Measurements from ENCODE around the gene SOS2.

The SOS2 gene

GRCh38 chr14:50089208-50089607, 142.2 kb downstream of the SOS2 start:
- Histone ChIP-seq H4K8ac (ENCODE audit: low read length) (peak overlapping the region; percentile 39), H3K14ac (ENCODE audit: low read length in 2 of 2) (no peak overlapping the region), H3K4me1 (ENCODE audit: control insufficient read depth, insufficient read depth, low read depth, low read length) (no peaks in the 10 kb centered on the region), H3K4me3 (ENCODE audit: insufficient read depth in 1 of 2, low read depth in 1 of 2, low read length in 2 of 2) (no peak overlapping the region), H3K18ac (ENCODE audit: low read depth in 1 of 2, low read length in 2 of 2) (no peak overlapping the region), H3K23ac (ENCODE audit: low read length in 2 of 2) (no peak overlapping the region), H2AFZ (ENCODE audit: low read depth, low read length) (no peak overlapping the region), H2BK5ac (ENCODE audit: low read depth, low read length, poor library complexity, severe bottlenecking) (no peak overlapping the region), H3K27ac (ENCODE audit: low read length, poor library complexity, severe bottlenecking) (no peak overlapping the region), H2BK15ac (ENCODE audit: low read depth, poor library complexity, severe bottlenecking) (no peak overlapping the region), H2BK120ac (ENCODE audit: low read depth, low read length) (no peak overlapping the region), H2AK5ac (ENCODE audit: low read length, severe bottlenecking) (no peak overlapping the region), H3K79me1 (replicated peaks; ENCODE audit: low read length, poor library complexity, severe bottlenecking) (no peaks in the 10 kb centered on the region), H3K36me3 (ENCODE audit: control insufficient read depth in 1 of 2, insufficient read depth in 2 of 2, low read depth in 1 of 2, low read length in 2 of 2) (peaks cover 6 to 13% of the 10 kb centered on the region in 2 experiments), H4K91ac (ENCODE audit: low read length) (no peak overlapping the region), H2BK12ac (ENCODE audit: low read length in 2 of 2) (no peak overlapping the region), H3K9ac (ENCODE audit: low read length) (no peak overlapping the region), H3K4me2 (ENCODE audit: low read length, poor library complexity, severe bottlenecking) (no peak overlapping the region), H3K27me3 (ENCODE audit: control insufficient read depth in 1 of 2, insufficient read depth in 1 of 2, low read length in 2 of 2) (no peaks in the 10 kb centered on the region), H3K4ac (ENCODE audit: low read depth in 1 of 2, low read length in 2 of 2) (no peak overlapping the region), H3K9me3 (ENCODE audit: control insufficient read depth, low read length) (no peaks in the 10 kb centered on the region)
- 90% methylated on average over 4 of the region's 5 CpGs for WGBS
- DNase-seq: no peak

DNA sequence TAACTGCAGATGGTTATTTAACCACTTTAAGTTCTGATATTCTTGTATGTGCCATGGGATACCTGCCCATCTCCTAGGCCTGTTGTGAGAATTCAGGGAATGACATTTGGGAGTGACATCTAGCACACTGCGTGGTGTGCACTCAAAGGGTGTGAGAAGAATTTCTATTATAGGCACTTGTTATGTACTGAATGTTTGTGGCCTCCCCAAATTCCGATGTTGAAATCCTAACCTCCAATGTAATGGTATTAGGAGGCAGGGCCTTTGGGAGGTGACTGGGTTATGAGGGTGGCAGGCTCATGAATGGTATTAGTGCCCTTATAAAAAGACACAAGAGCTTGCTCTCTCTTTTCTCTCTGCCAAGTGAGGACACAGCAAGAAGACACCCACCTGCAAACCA, 142.6 kb downstream of the SOS2 start:
- H3K9ac ChIP-seq (ENCODE audit: low read length): no peak overlapping the region
- no peak overlapping the region for H2BK5ac ChIP-seq (ENCODE audit: low read depth, low read length, poor library complexity, severe bottlenecking)
- H3K4me3 ChIP-seq (ENCODE audit: insufficient read depth in 1 of 2, low read depth in 1 of 2, low read length in 2 of 2): no peak overlapping the region
- H3K9me3 ChIP-seq (ENCODE audit: control insufficient read depth, low read length): no peaks in the 10 kb centered on the region
- H3K23ac ChIP-seq (ENCODE audit: low read length in 2 of 2): no peak overlapping the region
- H3K4me1 ChIP-seq (ENCODE audit: control insufficient read depth, insufficient read depth, low read depth, low read length): no peaks in the 10 kb centered on the region
- DNase-seq: no peak
- H3K14ac ChIP-seq (ENCODE audit: low read length in 2 of 2): no peak overlapping the region
- H2AK5ac ChIP-seq (ENCODE audit: low read length, severe bottlenecking): no peak overlapping the region
- peaks cover 6 to 13% of the 10 kb centered on the region in 2 experiments for H3K36me3 ChIP-seq (ENCODE audit: control insufficient read depth in 1 of 2, insufficient read depth in 2 of 2, low read depth in 1 of 2, low read length in 2 of 2)
- H4K91ac ChIP-seq (ENCODE audit: low read length): no peak overlapping the region
- no peak overlapping the region for H4K8ac ChIP-seq (ENCODE audit: low read length)
- no peak overlapping the region for H3K18ac ChIP-seq (ENCODE audit: low read depth in 1 of 2, low read length in 2 of 2)
- H3K4ac ChIP-seq (ENCODE audit: low read depth in 1 of 2, low read length in 2 of 2): no peak overlapping the region
- no peak overlapping the region for H3K27ac ChIP-seq (ENCODE audit: low read length, poor library complexity, severe bottlenecking)
- H2BK120ac ChIP-seq (ENCODE audit: low read depth, low read length): no peak overlapping the region
- H3K27me3 ChIP-seq (ENCODE audit: control insufficient read depth in 1 of 2, insufficient read depth in 1 of 2, low read length in 2 of 2): no peaks in the 10 kb centered on the region
- 72% methylated on average over 2 of the region's 2 CpGs for WGBS
- H2BK12ac ChIP-seq (ENCODE audit: low read length in 2 of 2): no peak overlapping the region
- H3K4me2 ChIP-seq (ENCODE audit: low read length, poor library complexity, severe bottlenecking): no peak overlapping the region
- no peaks in the 10 kb centered on the region for H3K79me1 ChIP-seq (replicated peaks; ENCODE audit: low read length, poor library complexity, severe bottlenecking)
- no peak overlapping the region for H2AFZ ChIP-seq (ENCODE audit: low read depth, low read length)
- no peak overlapping the region for H2BK15ac ChIP-seq (ENCODE audit: low read depth, poor library complexity, severe bottlenecking)

DNA sequence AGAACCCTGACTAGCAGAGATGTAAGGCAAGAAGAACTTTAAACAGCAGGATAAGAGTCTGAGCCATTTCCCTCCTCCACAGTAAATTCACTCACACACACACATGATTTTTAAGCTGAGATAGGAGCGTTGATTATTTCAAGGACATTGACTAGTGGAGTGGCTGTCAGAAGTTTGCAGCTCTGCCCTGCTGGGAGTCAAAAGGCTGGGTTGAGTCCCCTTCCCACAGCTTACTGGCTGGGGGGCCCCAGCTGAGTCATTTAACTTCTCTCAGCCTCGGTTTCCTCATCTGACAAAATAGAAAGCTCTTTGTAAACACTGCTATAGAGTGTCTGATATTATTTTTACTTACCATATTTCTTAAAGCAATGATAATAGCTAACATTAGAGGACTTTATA, 143.3 kb downstream of the SOS2 start:
- Histone ChIP-seq H3K4me1 (ENCODE audit: control insufficient read depth, insufficient read depth, low read depth, low read length) (no peaks in the 10 kb centered on the region), H3K23ac (ENCODE audit: low read length in 2 of 2) (no peak overlapping the region), H4K8ac (ENCODE audit: low read length) (no peak overlapping the region), H3K18ac (ENCODE audit: low read depth in 1 of 2, low read length in 2 of 2) (no peak overlapping the region), H3K9ac (ENCODE audit: low read length) (no peak overlapping the region), H3K79me1 (replicated peaks; ENCODE audit: low read length, poor library complexity, severe bottlenecking) (no peaks in the 10 kb centered on the region), H3K36me3 (ENCODE audit: control insufficient read depth in 1 of 2, insufficient read depth in 2 of 2, low read depth in 1 of 2, low read length in 2 of 2) (peaks cover 6 to 13% of the 10 kb centered on the region in 2 experiments), H2BK15ac (ENCODE audit: low read depth, poor library complexity, severe bottlenecking) (no peak overlapping the region), H3K27ac (ENCODE audit: low read length, poor library complexity, severe bottlenecking) (no peak overlapping the region), H3K4me3 (ENCODE audit: insufficient read depth in 1 of 2, low read depth in 1 of 2, low read length in 2 of 2) (no peak overlapping the region), H3K4ac (ENCODE audit: low read depth in 1 of 2, low read length in 2 of 2) (no peak overlapping the region), H2BK12ac (ENCODE audit: low read length in 2 of 2) (no peak overlapping the region), H3K14ac (ENCODE audit: low read length in 2 of 2) (no peak overlapping the region), H2BK5ac (ENCODE audit: low read depth, low read length, poor library complexity, severe bottlenecking) (no peak overlapping the region), H2AK5ac (ENCODE audit: low read length, severe bottlenecking) (no peak overlapping the region), H4K91ac (ENCODE audit: low read length) (no peak overlapping the region), H2BK120ac (ENCODE audit: low read depth, low read length) (no peak overlapping the region), H3K27me3 (ENCODE audit: control insufficient read depth in 1 of 2, insufficient read depth in 1 of 2, low read length in 2 of 2) (no peaks in the 10 kb centered on the region), H3K9me3 (ENCODE audit: control insufficient read depth, low read length) (no peaks in the 10 kb centered on the region), H2AFZ (ENCODE audit: low read depth, low read length) (no peak overlapping the region), H3K4me2 (ENCODE audit: low read length, poor library complexity, severe bottlenecking) (no peak overlapping the region)
- no peak for DNase-seq
- 100% methylated on average over 1 of the region's 2 CpGs for WGBS

DNA sequence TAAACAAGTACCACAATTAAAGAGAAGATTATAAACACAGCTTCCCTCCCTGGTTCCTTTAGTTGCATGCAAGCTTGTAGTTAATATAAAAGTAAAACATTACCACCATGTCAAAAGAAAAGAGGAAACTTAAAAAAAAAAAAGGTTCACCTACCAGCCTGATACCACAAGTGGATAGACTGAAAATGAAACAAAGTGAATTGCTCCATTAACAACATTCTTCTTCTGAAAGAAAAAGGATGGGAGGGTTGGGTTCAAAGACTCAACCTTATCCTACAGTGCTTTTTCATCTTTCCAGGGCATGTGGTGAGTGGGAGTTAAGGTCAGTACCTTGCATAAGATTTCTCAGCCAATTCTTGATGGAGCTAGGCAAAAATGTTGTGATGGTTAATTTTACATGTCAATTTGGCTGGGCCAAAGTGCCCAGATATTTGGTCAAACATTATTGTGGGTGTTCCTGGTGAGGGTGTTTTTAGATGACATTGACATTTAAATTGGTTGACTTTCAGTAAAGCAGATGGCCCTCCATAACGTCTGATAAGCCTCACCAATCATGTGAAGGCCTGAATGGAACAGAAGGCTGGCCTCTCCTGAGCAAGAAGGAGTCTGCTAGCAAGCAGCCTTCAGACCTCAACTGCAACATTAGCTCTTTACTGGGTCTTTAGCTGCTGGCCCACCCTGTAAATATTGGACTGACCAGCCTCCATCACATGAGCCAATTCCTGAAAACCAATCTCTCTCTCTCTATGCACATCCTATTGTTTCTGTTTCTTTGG, 143.8 kb downstream of the SOS2 start:
- H2BK120ac ChIP-seq (ENCODE audit: low read depth, low read length): no peak overlapping the region
- no peak overlapping the region for H3K4ac ChIP-seq (ENCODE audit: low read depth in 1 of 2, low read length in 2 of 2)
- H2AK5ac ChIP-seq (ENCODE audit: low read length, severe bottlenecking): no peak overlapping the region
- no peak overlapping the region for H3K9ac ChIP-seq (ENCODE audit: low read length)
- H3K4me1 ChIP-seq (ENCODE audit: control insufficient read depth, insufficient read depth, low read depth, low read length): peaks cover 3% of the 10 kb centered on the region
- H3K4me2 ChIP-seq (ENCODE audit: low read length, poor library complexity, severe bottlenecking): no peak overlapping the region
- no peak overlapping the region for H2BK15ac ChIP-seq (ENCODE audit: low read depth, poor library complexity, severe bottlenecking)
- WGBS: 65% methylated on average over 1 of the region's 1 CpG
- H3K4me3 ChIP-seq (ENCODE audit: insufficient read depth in 1 of 2, low read depth in 1 of 2, low read length in 2 of 2): no peak overlapping the region
- DNase-seq: no peak
- H3K27me3 ChIP-seq (ENCODE audit: control insufficient read depth in 1 of 2, insufficient read depth in 1 of 2, low read length in 2 of 2): no peaks in the 10 kb centered on the region
- H3K9me3 ChIP-seq (ENCODE audit: control insufficient read depth, low read length): no peaks in the 10 kb centered on the region
- no peak overlapping the region for H3K23ac ChIP-seq (ENCODE audit: low read length in 2 of 2)
- H2AFZ ChIP-seq (ENCODE audit: low read depth, low read length): no peak overlapping the region
- H2BK5ac ChIP-seq (ENCODE audit: low read depth, low read length, poor library complexity, severe bottlenecking): no peak overlapping the region
- H3K36me3 ChIP-seq (ENCODE audit: control insufficient read depth in 1 of 2, insufficient read depth in 2 of 2, low read depth in 1 of 2, low read length in 2 of 2): peaks cover 6 to 13% of the 10 kb centered on the region in 2 experiments
- no peak overlapping the region for H3K18ac ChIP-seq (ENCODE audit: low read depth in 1 of 2, low read length in 2 of 2)
- H3K14ac ChIP-seq (ENCODE audit: low read length in 2 of 2): no peak overlapping the region
- H3K79me1 ChIP-seq (replicated peaks; ENCODE audit: low read length, poor library complexity, severe bottlenecking): no peaks in the 10 kb centered on the region
- no peak overlapping the region for H3K27ac ChIP-seq (ENCODE audit: low read length, poor library complexity, severe bottlenecking)
- H2BK12ac ChIP-seq (ENCODE audit: low read length in 2 of 2): no peak overlapping the region
- H4K8ac ChIP-seq (ENCODE audit: low read length): no peak overlapping the region
- no peak overlapping the region for H4K91ac ChIP-seq (ENCODE audit: low read length)

Measured in mesenchymal stem cell (in vitro differentiated cells and primary cell).